ENCODE measurements around the gene PLVAP.
"Not testable (repeated sequence)": the region's sequence is repeated elsewhere in the genome, so short reads cannot be mapped to it uniquely, and the experiment has no call there.

PLVAP gene

GRCh38 chr19:17402982-17403855, 26.1 kb upstream of the PLVAP start:
- DNase-seq (ENCODE audit: low read depth in 2 of 2): no peak

GRCh38 chr19:17401628-17402027, 24.5 kb upstream of the PLVAP start:
- DNase-seq (ENCODE audit: low read depth in 2 of 2): no peak

- no peak for DNase-seq (ENCODE audit: low read depth in 2 of 2)
Observed at GRCh38 chr19:17398902-17399527, 21.9 kb upstream of the PLVAP start.

- DNase-seq (ENCODE audit: low read depth in 2 of 2): peak in 1 of 2 donors; percentile 31
Observed at GRCh38 chr19:17394891-17395415, 17.8 kb upstream of the PLVAP start.

- no peak for DNase-seq (ENCODE audit: low read depth in 2 of 2)
Observed at GRCh38 chr19:17393914-17394313, 16.8 kb upstream of the PLVAP start, which contains the start of gene CCDC194. CCDC194 (minus strand) TSS chr19:17394196; CDS start chr19:17394158, 38 bp downstream.

GRCh38 chr19:17393002-17393401, 15.9 kb upstream of the PLVAP start:
- no peak for DNase-seq (ENCODE audit: low read depth in 2 of 2)

- no peak for DNase-seq (ENCODE audit: low read depth in 2 of 2)
Observed at GRCh38 chr19:17391371-17392151, 14.4 kb upstream of the PLVAP start.

GRCh38 chr19:17390665-17391370, 13.7 kb upstream of the PLVAP start:
- peak; percentile 75 to 76 for DNase-seq (ENCODE audit: low read depth in 2 of 2)

GRCh38 chr19:17389957-17390664, 13.0 kb upstream of the PLVAP start:
- DNase-seq (ENCODE audit: low read depth in 2 of 2): no peak

- DNase-seq (ENCODE audit: low read depth in 2 of 2): no peak
Observed at GRCh38 chr19:17389288-17389687, 12.1 kb upstream of the PLVAP start.

GRCh38 chr19:17385878-17386611, 8.9 kb upstream of the PLVAP start:
- DNase-seq (ENCODE audit: low read depth in 2 of 2): no peak

GRCh38 chr19:17380426-17381138, 3.4 kb upstream of the PLVAP start:
- no peak for DNase-seq (ENCODE audit: low read depth in 2 of 2)

- DNase-seq (ENCODE audit: low read depth in 2 of 2): no peak
Observed at GRCh38 chr19:17379221-17379631, 2.1 kb upstream of the PLVAP start.

GRCh38 chr19:17378271-17378670, 1.1 kb upstream of the PLVAP start:
- DNase-seq (ENCODE audit: low read depth in 2 of 2): no peak

GRCh38 chr19:17370026-17370587, 7.0 kb downstream of the PLVAP start:
- DNase-seq (ENCODE audit: low read depth in 2 of 2): no peak

- no peak for DNase-seq (ENCODE audit: low read depth in 2 of 2)
Observed at GRCh38 chr19:17365361-17365760, 11.8 kb downstream of the PLVAP start.

GRCh38 chr19:17363852-17364605, 13.1 kb downstream of the PLVAP start:
- not testable (repeated sequence) for DNase-seq (ENCODE audit: low read depth in 2 of 2)
